COLO668 (cell line): ENCODE data around the gene GPRIN3.

ENCODE experiments used
- DNase-seq: peaks from one replicate; lab custom pipeline; 2025; ENCODE audit not compliant: unreplicated experiment; lab: John Stamatoyannopoulos, UW

GPRIN3 gene

DNA sequence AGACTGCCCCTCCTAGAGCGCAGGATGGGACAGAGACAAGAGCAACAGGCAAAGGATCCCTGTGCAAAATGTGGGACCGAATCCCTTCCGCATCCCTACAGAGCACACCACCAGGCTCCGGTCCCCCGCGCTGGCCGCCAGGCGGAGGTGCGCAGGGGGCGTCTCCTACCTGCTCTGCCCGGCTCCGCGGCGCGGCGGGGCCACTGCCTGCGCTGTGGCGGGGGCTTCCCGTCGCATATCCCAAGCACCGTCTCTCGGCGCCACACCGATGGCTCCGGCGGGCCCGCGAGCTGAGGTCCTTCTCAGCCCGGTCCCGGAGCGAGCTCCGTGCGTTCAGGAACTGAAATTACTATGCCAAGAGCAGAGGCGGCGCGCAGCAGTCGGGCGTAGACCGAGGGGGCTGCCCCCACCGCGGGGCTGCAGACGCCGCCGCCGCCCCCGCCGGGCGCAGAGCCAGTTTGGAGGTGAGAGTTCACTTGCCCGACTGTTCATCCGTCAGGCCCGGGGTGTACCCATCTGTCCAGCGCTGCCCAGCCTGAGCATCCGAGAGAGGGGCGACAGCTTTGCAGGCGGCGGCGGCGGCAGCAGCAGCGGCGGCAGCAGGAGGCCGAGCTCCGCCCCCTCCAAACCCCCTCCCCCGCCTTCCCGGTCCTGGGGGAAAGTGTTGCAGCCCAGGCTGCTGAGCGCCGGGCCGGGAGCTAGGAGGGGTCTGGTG, at the start of gene GPRIN3:
GPRIN3 (minus strand) TSS at position 355 of the 715 bp plus-strand sequence. CDS start 57,690 bp downstream, outside the sequence.
- peak; percentile 74 for DNase-seq

DNA sequence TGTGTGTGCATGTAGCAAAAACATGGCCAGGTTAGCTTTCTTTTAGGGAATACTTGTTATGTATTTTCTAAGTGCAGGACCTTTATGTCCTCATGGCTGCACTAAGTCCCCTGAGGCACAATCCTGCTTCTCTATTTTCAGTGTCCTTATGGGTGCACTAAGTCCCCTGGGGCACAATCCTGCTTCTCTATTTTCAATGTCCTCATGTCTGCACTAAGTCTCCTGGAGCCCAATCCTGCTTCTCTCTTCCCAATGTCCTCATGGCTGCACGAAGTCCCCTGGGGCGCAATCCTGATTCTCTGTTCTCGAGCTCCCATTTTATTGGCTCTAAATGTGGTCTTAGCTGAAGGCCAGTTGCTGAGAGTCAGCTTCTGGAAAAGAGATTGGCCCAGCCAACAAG, 49.7 kb upstream of the GPRIN3 start:
- DNase-seq, result no peak

DNA sequence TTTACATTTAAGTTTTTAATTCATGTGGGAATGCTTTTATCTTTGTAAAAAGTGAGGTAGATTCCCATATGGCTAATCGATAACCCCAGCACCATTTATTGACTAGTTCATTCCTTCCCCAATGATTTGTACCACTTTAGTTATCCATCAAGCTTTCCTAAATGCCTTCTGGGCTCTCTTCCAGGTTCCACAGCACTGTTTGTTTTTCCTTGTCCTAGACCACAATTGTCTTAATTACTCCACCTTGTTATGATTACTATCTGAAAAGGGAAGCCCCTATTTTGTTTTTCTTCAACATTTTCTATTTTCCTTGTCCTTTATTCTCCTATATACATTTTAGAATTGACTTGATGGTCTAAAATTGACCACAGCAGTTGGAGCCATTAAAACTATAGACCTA, 48.5 kb upstream of the GPRIN3 start:
- DNase-seq, result no peak

DNA sequence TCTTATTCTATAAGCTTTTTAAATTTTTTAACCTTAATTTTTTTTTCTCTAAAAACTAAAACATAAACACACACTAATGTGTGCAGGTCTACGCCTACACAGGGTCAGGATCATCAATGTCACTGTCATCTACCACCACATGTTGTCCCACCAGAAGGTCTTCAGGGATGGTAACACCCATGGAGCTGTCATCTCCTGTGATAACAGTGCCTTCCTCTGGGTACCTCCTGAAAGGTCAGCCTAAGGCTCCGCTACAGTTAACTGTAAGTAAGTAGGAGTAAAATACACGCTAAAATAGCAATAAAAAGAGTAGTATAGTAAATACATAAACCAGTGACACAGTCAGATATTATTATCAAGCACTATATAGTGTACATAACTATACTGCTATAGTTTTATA, 45.9 kb upstream of the GPRIN3 start:
- no peak for DNase-seq

DNA sequence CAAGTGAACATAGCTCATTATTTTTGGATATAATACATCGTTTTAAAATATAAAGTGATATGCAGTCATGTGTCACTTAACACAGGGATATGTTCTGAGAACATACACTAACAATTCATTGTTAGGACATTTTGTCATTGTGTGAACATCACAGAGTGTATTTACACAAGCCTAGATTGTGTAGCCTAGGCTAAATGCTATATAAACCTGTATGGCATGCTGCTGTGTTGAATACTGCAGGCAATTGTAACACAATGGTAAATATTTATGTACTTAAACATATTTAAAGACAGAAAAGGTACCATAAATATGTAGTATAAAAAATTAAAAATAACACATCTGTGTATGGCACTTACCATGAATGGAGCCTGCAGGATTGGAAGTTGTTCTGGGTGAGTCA, 44.9 kb upstream of the GPRIN3 start:
- no peak for DNase-seq

DNA sequence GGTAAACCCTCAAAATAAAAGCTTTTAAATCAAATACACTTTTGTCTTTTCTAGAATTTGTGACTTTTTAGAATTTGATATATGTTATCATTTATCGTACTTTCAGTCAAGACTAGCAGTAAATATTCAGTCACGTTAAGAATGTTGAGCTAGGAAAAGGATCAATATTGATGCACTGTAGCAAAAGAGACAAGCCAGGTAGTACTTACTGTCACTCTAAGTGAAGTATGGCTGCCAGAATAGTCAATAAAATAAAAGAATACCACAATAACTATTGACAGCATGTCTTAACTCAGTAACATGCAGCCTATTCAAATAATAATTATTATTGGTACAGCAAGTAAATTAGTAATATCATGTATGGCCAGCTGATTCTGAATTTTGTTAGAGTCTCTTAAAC, 43.6 kb upstream of the GPRIN3 start:
- no peak for DNase-seq

DNA sequence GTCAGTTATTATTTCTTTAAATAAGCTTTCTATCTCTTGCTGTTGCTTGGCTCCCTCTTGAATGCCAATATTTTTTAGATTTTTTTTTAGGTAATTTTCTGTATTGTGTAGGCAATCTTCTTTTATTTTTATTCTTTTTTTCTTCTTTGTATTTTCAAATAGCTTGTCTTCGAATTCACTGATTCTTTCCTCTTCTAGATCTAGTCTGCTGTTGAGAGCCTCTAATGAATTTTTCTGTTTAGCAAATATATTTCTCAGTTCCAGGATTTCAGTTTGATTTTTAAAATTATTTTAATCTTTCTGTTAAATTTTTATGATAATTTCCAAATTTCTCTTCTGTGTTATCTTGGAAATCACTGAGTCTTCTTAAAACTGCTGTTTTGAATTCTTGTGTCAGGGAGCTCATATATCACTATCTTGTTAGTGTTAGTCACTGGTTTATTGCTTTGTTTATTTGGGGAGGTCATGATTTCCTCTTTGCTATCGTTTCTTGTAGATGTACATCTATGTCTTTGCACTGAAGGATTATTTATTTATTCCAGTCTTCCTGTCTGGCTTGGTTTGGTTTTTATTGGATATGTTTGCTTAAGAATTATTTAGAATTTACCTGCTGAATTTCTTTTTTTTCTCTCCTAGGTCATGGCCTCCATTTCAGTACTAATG, 39.9 kb upstream of the GPRIN3 start:
- DNase-seq, result no peak

DNA sequence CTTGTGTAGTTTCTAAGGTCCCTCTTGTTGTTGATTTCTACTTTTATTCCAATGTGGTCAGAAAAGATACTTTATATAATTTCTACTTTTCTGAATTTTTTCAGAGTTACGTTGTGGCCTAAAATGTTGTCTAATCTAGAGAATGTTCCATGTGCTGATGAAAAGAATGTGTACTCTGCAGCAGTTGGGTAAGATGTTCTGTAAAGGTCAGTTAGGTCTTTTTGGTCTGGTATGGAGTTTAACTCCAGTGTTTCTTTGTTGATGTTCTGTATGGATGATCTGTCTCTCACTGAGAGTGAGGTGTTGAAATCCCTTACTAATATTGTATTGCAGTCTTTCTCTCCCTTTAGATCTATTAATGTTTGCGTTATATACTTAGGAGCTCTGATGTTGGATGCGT, 37.0 kb upstream of the GPRIN3 start:
- no peak for DNase-seq

DNA sequence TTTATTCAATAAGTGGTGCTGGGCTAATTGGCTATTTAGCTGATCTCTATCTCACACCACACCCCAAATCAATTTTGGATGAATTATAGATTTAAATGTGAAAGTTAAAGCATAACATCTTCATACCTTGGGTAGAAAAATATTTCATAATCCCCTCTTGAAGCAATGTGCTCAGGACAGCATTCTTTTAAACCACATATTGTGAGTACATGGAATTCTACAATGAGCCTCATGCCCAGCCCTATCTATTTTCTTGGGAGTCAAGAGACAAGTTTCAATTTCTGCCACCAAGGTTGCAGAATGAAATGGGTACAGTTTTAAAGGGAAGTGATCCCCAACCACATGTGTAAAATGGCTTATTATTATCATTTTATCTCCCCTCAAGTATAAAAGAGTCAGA, 30.6 kb upstream of the GPRIN3 start:
- DNase-seq, result no peak

DNA sequence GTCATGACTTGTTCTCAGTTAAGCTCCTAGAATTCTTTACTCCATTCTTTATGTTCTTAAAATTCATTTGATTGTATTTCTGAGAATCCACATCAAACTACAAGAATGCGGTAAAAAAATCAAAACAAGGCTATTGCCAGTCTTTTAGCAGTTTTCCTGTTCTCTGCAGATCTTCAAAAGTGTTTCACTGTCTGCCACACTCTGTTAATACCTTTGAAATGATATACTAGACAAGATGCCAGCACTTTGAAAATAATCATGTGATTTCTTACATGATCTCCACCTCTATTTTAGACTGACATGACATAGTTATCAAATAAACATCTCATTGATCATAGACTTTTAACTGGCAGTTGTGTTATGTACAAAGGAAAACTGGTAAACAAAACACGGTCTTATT, 30.1 kb upstream of the GPRIN3 start:
- DNase-seq, result no peak

DNA sequence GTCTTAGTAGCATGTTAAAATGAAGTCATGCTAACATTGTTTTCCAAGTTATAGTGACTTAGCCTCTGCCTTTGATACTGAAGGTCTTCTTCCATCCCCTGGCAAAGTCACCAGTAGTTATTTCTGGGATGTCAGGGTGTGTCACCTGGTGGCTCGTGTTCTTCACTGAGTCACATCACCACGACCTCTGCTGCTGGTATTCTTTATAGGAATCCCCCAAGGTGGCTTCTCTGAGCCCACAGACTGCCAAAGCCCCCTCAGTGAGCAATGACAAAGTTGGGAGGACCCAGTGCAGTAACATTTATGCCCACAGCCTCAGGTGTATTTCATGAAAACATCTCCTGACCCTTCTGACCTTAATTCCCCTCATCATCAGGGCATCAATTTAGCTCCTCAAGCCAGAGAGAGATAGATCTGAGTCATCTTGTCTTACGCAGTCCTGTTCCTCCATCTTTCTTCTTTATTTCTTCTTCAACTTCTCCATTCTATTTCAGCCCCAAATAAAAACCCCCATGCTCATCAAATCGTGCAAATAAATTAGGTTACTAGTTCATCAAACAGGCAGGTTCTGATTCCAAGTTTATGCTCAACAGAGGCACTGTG, 29.3 kb upstream of the GPRIN3 start:
- no peak for DNase-seq

DNA sequence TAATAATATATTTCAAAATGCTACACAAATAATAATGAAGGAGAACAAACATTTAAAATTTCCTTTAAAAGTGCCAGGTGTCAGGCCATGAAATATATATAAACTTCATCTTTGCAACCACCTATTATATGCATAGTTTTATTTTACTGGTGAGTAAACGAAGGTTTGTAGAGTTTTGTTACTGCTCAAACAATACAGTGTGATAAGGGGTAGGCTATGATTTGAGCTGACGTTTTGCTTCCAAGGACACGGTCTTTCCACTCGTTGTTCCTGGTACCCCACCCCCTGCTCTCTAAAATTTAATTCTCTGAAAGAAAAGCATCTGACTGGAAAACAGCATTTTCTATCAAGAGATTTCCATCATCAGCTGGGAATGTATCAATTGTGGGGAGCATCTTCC, 27.2 kb upstream of the GPRIN3 start:
- DNase-seq, result no peak

DNA sequence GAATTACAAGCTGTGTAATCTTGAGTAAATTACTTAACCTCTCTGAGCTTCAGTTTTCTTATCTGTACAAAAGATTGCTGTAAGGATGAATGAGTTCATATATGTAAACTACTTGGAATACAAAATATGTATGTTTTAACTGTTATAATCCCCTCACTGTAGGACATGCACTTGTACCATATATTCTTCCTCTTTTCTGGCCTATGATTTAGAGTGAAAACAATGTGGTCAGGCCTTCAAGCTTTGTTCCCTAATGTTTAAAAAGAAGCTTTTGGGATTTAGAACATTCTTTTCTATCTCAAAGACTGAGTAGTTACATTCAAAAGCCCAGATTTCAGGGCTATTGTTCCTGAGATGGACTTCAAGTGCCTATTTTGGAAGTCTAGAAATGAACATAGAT, 26.7 kb upstream of the GPRIN3 start:
- DNase-seq, result no peak

DNA sequence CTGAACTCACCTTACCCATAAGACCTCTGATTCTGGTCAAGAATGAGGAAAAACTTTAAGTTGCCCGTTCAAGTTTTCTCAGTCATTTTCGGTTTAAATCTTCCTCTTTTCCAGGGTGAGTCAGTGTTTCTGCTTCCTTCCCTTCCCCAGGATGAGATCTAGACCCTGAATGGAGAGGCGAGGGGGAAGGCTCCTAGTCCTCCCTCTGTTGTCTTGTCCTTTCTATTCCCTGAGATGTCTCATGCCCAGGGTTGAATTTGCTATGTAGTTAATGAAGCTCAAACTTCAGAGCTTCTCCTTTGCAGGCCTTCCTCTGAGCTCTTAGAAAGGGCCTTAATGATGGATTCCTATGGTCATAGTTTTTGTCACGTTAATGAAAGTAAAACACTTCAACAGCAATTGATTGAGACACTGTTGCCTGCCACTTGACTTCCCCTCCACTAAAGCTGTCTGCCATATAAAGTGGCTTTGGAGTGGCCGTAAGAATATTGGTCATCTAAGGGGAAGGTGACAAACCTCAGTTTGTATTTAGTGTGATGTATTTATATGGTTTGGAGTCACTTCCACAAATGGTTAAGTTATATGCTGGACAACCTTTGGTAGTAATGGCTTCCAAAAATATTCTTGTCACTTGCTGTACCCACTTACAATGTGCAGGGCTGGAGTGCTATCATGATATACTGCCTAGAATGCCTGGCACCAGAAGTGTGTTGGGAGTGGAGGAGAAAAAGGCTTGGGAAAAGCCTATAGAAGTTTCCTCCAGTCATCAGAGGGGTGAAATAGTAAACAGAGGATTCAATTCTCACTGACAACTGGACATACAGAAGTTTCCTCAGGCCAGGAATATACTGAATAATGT, 24.3 kb upstream of the GPRIN3 start:
- DNase-seq, result no peak

DNA sequence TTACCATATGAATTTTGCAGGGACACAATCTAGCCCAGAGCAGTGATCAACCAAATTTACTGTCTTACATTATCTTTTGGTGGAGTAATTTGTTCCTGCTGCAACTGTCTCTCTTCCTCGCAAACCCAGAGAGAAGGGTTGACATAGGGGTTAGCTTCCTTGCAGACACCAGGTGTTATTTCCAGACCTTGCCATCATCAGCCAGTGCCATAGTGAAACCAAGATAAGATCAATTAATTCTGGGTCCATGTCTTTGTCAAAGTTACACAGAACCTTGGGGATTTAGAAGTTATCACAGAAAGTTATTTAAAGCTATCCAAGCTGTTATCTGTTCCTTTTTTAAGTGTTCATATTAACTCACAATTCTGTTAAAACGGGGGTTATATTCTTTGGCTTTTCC, 23.6 kb upstream of the GPRIN3 start:
- no peak for DNase-seq

DNA sequence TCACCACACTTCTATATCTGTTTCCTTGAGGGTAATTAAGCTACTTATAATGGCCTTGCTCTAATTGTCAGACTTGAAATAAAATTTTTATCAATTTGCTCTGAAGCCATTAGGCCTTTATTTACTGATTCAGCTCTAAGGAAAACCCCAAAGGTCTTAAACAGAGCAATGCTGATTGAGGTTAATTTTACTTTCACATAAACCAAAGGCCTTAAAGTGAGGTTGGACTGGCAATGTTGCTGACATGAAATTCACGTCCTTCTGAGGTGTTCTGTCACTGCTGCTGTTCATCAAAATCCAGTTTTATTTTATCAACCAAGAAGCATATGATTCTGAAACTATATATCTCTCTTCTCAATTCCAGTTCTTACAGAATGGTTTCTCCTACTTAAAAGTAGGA, 21.7 kb upstream of the GPRIN3 start:
- no peak for DNase-seq

DNA sequence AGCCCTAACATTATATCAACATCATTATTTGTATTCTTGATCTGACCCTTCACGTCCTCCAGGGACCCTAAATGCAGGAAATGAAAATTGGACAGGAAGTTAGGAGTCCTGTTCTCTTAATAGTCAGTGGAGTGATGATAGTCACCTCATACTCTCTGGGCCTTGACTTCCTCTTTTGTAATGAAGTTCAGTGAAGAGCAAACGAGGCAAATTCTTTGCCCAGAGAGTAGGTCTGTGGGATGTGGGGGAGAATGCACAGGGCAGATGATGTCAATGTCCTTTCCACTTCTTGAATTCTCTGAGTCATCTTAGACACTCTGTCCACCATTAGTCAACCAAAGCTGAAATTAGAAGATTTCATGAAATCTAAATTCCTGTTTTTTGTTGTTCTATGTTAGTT, 17.1 kb upstream of the GPRIN3 start:
- DNase-seq, result no peak

DNA sequence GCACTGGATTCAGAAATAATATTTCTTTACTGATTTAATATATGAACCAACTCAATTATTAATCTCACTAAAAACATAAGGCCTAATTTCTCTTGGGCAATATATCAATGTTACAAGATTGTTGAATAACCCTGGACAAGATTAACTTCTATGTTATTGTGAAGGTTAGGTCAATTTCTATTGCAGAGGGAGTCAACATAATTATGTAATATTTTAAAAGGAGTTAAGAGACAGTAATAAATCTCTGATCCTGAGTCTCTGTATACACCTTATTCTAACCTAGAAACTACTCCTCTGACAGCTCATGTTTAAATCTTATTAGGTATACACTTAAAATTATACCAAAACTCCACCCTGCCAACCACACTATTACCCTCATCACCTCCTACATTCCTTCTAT, 15.1 kb upstream of the GPRIN3 start:
- DNase-seq, result no peak

DNA sequence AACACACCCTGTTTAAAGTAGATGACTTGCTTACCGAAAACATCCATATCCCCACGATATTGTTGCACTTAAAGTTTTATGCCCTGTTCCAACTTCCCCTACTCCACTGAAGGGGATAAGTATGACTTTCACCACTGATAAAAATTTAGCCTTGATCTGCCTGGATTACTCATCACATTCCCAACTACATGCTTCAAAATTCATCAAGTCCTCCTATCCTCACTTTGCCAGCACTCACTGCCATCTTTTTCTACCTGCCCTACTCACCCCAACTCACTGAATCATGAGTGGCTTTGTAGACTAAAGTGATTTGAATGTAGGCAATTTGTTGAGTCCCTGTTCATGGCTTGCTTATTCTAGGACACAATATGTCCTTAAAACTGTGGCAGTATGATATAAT, 12.2 kb upstream of the GPRIN3 start:
- no peak for DNase-seq

DNA sequence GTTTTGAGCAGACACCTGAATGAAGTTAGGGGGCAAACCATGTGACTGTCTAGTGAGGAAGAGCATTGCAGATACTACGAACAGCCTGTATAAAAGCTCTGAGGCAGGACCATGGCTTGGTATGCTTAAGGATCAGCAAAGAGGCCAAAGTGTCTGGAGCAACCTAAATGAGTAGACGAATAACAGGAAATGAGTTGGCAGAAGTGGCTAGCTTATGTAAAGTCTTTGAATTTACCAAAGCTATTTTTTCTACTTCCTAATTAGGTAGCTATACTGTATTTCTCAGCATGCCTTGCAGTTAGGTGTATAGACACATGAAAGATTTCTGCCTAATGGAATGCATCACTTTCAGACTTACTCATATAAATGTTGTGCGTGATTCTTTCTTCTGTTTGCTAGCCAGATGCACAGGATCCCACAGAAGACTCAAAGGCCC, 9.3 kb upstream of the GPRIN3 start:
- no peak for DNase-seq

DNA sequence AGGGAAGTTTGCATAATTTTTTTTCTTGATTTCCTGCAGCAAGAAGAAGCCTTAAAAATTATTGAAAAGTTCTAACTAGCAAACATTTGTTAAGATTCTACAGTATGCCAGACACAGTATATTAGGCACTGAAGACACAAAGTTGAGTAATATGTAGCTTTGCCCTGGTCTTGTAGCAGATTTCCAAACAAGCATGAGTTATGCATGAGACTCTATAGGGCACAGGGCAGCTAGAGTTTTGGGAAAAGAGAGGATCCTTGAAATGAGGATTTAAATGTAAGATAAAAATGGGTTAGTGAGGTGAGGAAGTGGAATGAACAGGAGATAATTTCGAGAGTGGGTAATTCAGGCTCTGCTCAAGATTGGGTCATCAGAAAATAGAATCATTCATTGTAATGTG, 8.6 kb upstream of the GPRIN3 start:
- DNase-seq, result no peak

DNA sequence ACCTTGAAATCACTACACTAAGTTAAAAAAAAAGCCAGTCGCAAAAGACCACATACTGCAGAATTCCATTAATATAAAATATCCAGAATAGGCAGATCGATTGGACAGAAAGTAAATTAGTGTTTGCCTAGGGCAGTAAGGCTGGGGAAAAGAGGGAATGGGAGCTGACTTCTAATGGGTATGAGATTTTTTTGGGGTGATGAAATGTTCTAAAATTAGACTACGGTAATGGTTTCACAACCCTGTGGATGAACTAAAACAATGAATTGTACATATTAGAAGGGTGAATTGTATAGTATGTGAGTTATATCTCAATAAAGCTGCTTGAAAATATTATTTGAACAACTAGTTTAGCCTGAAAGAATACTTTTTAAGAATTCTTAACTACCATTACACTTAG, 6.7 kb upstream of the GPRIN3 start:
- no peak for DNase-seq
